ENCODE data around the gene MAPKAPK3. TPM values are rescaled to one million over a fixed set of nuclear protein-coding genes. Genes with fewer than 3 reads are reported as not detected.
"Not testable (repeated sequence)": the region's sequence is repeated elsewhere in the genome, so short reads cannot be mapped to it uniquely, and the experiment has no call there.

The MAPKAPK3 gene
- total RNA-seq, 1 donor from 2014 or later, result 50.5 TPM

GRCh38 chr3:50656417-50657195 is 39.7 kb downstream of the MAPKAPK3 start:
- no peak for ATAC-seq

GRCh38 chr3:50657407-50657806 is 40.5 kb downstream of the MAPKAPK3 start:
- ATAC-seq, result no peak

GRCh38 chr3:50657816-50658215 is 40.9 kb downstream of the MAPKAPK3 start:
- no peak for ATAC-seq

GRCh38 chr3:50658416-50658815 is 41.5 kb downstream of the MAPKAPK3 start:
- no peak for ATAC-seq

- no peak for ATAC-seq
These were observed 41.9 kb downstream of the MAPKAPK3 start for GRCh38 chr3:50658831-50659230.

- ATAC-seq, result no peak
These were observed 43.4 kb downstream of the MAPKAPK3 start for GRCh38 chr3:50660386-50660785.

GRCh38 chr3:50661321-50661837 is 44.4 kb downstream of the MAPKAPK3 start:
- no peak for ATAC-seq

GRCh38 chr3:50662408-50662807 is 45.5 kb downstream of the MAPKAPK3 start:
- ATAC-seq, result no peak

- ATAC-seq, result no peak
These were observed 48.3 kb downstream of the MAPKAPK3 start for GRCh38 chr3:50665081-50665840.

GRCh38 chr3:50665841-50666115 is 48.8 kb downstream of the MAPKAPK3 start:
- ATAC-seq, result not testable (repeated sequence)

GRCh38 chr3:50666837-50667236 is 49.9 kb downstream of the MAPKAPK3 start:
- no peak for ATAC-seq

GRCh38 chr3:50671331-50671730 is 54.4 kb downstream of the MAPKAPK3 start:
- ATAC-seq, result no peak

- ATAC-seq, result no peak
These were observed 55.7 kb downstream of the MAPKAPK3 start for GRCh38 chr3:50672656-50673055.

- no peak for ATAC-seq
These were observed 57.0 kb downstream of the MAPKAPK3 start for GRCh38 chr3:50673931-50674330.

GRCh38 chr3:50674349-50675178 is 57.6 kb downstream of the MAPKAPK3 start, which contains the start of gene DOCK3:
Gene DOCK3 (plus strand): TSS chr3:50674927. CDS start chr3:50675264, 337 bp downstream.
- peak; percentile 85 for ATAC-seq

- ATAC-seq, result peak; percentile 7
These were observed 58.5 kb downstream of the MAPKAPK3 start for GRCh38 chr3:50675179-50676030.

GRCh38 chr3:50676031-50676705 is 59.2 kb downstream of the MAPKAPK3 start:
- no peak for ATAC-seq

- no peak for ATAC-seq
These were observed 70.3 kb downstream of the MAPKAPK3 start for GRCh38 chr3:50687127-50687751.

GRCh38 chr3:50687916-50688315 is 71.0 kb downstream of the MAPKAPK3 start:
- ATAC-seq, result no peak

- not testable (repeated sequence) for ATAC-seq
These were observed 71.7 kb downstream of the MAPKAPK3 start for GRCh38 chr3:50688602-50689001.

GRCh38 chr3:50689558-50689957 is 72.6 kb downstream of the MAPKAPK3 start:
- ATAC-seq, result no peak

All from esophagus mucosa (tissue), 1 donor.